ENCODE measurements around the gene COL20A1.

GRCh38 chr20:63268671-63269439 is 24.1 kb upstream of the COL20A1 start:
- TF ChIP-seq CTCF (conservative IDR thresholded peaks at IDR 0.05; ENCODE audit: low read depth, low read length): no peak
- TF ChIP-seq EZH2 (IDR thresholded peaks at IDR 0.05; ENCODE audit: low read length, unreplicated experiment): no peak
- no peak for TF ChIP-seq EZH2phosphoT487 (IDR thresholded peaks at IDR 0.05; ENCODE audit: borderline replicate concordance, low read length)
